HCT116 (cell line): ENCODE results near the gene TMEM130. TPM values are rescaled to one million over a fixed set of nuclear protein-coding genes. Genes with fewer than 3 reads are reported as not detected.

Experiments used
- ATAC-seq: fragments of 200-7000 bp; cut with Tn5 transposase; 2 replicates; pipeline ENCODE4 v1.9.1; 2020; ENCODE audit warnings: mild to moderate bottlenecking, moderate library complexity
- BruUV-seq: library from RNA; stranded (reverse); fragments of 400-500 nt; replicated peaks from 2 replicates; lab custom pipeline; 2021; lab: Mats Ljungman, UMichigan
- CTCF ChIA-PET: fragments of 300-600 bp; sonication (Branson Sonifier 250); formaldehyde crosslinking; loops from one replicate; lab custom pipeline; 2021; ENCODE audit warnings: antibody characterized with exemption; lab: Charles Lee
- POLR2A ChIA-PET: fragments of 300-600, 350-600 bp; sonication (Branson Sonifier 250); formaldehyde crosslinking; loops from one replicate; lab custom pipeline; 2021; ENCODE audit warnings: antibody characterized with exemption; lab: Charles Lee
- RAD21 ChIA-PET, 2 experiments: fragments of 300-600 bp; sonication (Branson Sonifier 250); formaldehyde crosslinking; loops; one replicate each; lab custom pipeline; 2023; ENCODE audit warnings: low total read pairs in 2 of 2; ENCODE audit not compliant: uncharacterized antibody in 2 of 2, unreplicated experiment in 2 of 2, low non-redundant PET in 1 of 2; lab: Charles Lee
- DNase-seq: peaks from one replicate; pipeline ENCODE4 v3.0.0-alpha.2; 2010; ENCODE audit warnings: low read depth, low spot score
- H2AFZ ChIP-seq: fragments of 200-600 bp; shearing (Covaris generic), sonication (generic); 2 replicates; pipeline ENCODE4 v1.6.1; 2017; ENCODE audit warnings: low read depth, mixed run types, mixed read lengths, antibody characterized with exemption, low read length; ENCODE audit not compliant: poor library complexity, severe bottlenecking
- H3K27ac ChIP-seq: 2 replicates; pipeline ENCODE4 v1.5.1; 2012; ENCODE audit warnings: low read depth, low read length
- H3K27me3 ChIP-seq: fragments of 200-600 bp; sonication (generic); 2 replicates; pipeline ENCODE4 v1.6.1; 2016; ENCODE audit warnings: mixed run types, low read length, mixed read lengths; ENCODE audit not compliant: insufficient read depth
- H3K36me3 ChIP-seq, 2 experiments: fragments of 200-500 bp in 1 of 2; fragments of 200-600 bp in 1 of 2; sonication (Bioruptor generic) in 1 of 2; sonication (generic) in 1 of 2; 2 replicates each; pipeline versions ENCODE4 v1.5.1 to v1.6.1; 2014 to 2016; ENCODE audit warnings: low read length in 2 of 2, inconsistent platforms in 1 of 2, mixed read lengths in 1 of 2, mixed run types in 1 of 2; ENCODE audit not compliant: insufficient read depth in 2 of 2, control insufficient read depth in 1 of 2
- H3K4me1 ChIP-seq, 2 experiments: fragments of 200-600 bp in 1 of 2; sonication (generic) in 1 of 2; 2 replicates each; pipeline versions ENCODE4 v1.5.1 to v1.6.1; 2012 to 2017; ENCODE audit warnings: low read length in 2 of 2, inconsistent platforms in 1 of 2, mild to moderate bottlenecking in 1 of 2, mixed read lengths in 1 of 2, mixed run types in 1 of 2, moderate library complexity in 1 of 2; ENCODE audit not compliant: insufficient read depth in 2 of 2, control insufficient read depth in 1 of 2
- H3K4me2 ChIP-seq: fragments of 200-600 bp; sonication (generic); 2 replicates; pipeline ENCODE4 v1.6.1; 2017; ENCODE audit warnings: mixed run types, low read length, mixed read lengths
- H3K4me3 ChIP-seq, 2 experiments: fragments of 200-600 bp in 1 of 2; sonication (generic) in 1 of 2; replicated peaks in 1 of 2; 2 replicates each; pipeline ENCODE4 v1.5.1; 2011 to 2016; ENCODE audit warnings: low read length in 2 of 2, control low read depth in 1 of 2, low read depth in 1 of 2, mild to moderate bottlenecking in 1 of 2, mixed read lengths in 1 of 2, mixed run types in 1 of 2
- H3K79me2 ChIP-seq: fragments of 200-600 bp; sonication (generic); 2 replicates; pipeline ENCODE4 v1.6.1; 2017; ENCODE audit warnings: mild to moderate bottlenecking, mixed run types, low read length, moderate library complexity, mixed read lengths; ENCODE audit not compliant: insufficient read depth
- H3K9ac ChIP-seq: fragments of 200-600 bp; sonication (generic); 2 replicates; pipeline ENCODE4 v1.6.1; 2016; ENCODE audit warnings: low read length, mixed read lengths
- H3K9me2 ChIP-seq: fragments of 200-600 bp; sonication (generic), shearing (Covaris generic); 2 replicates; pipeline ENCODE4 v1.6.1; 2017; ENCODE audit warnings: mixed run types, mild to moderate bottlenecking, moderate library complexity; ENCODE audit not compliant: insufficient read depth
- H3K9me3 ChIP-seq, 2 experiments: fragments of 200-500 bp in 1 of 2; fragments of 200-600 bp in 1 of 2; sonication (Bioruptor generic) in 1 of 2; sonication (generic) in 1 of 2; 2 replicates each; pipeline ENCODE4 v1.6.1; 2014 to 2017; ENCODE audit warnings: low read length in 2 of 2, mixed read lengths in 2 of 2, inconsistent platforms in 1 of 2, low read depth in 1 of 2, mild to moderate bottlenecking in 1 of 2, mixed run types in 1 of 2, moderate library complexity in 1 of 2; ENCODE audit not compliant: control insufficient read depth in 1 of 2, insufficient read depth in 1 of 2
- H4K20me1 ChIP-seq: fragments of 200-600 bp; sonication (generic), shearing (Covaris generic); 2 replicates; pipeline ENCODE4 v1.6.1; 2017; ENCODE audit warnings: mixed run types, mild to moderate bottlenecking, moderate library complexity; ENCODE audit not compliant: insufficient read depth
- CBX3 ChIP-seq: IDR thresholded peaks from 2 replicates; pipeline ENCODE4 v1.6.1; 2012; ENCODE audit warnings: low read depth
- CEBPB ChIP-seq: IDR thresholded peaks from 2 replicates; pipeline ENCODE4 v1.6.1; 2012; ENCODE audit warnings: low read depth
- EGR1 ChIP-seq: IDR thresholded peaks from 2 replicates; pipeline ENCODE4 v1.6.1; 2012; ENCODE audit warnings: low read depth
- ELF1 ChIP-seq: IDR thresholded peaks from 2 replicates; pipeline ENCODE4 v1.6.1; 2012; ENCODE audit warnings: low read depth, borderline replicate concordance
- EZH2 ChIP-seq: fragments of 200-600 bp; sonication (generic); IDR thresholded peaks from 2 replicates; pipeline ENCODE4 v1.6.1; 2017; ENCODE audit warnings: antibody characterized with exemption, mixed run types
- EZH2phosphoT487 ChIP-seq: fragments of 200-600 bp; IDR thresholded peaks from 2 replicates; pipeline ENCODE4 v1.6.1; 2018; ENCODE audit warnings: antibody characterized with exemption, borderline replicate concordance
- JUND ChIP-seq: IDR thresholded peaks from 2 replicates; pipeline ENCODE4 v1.6.1; 2012
- MAX ChIP-seq: IDR thresholded peaks from 2 replicates; pipeline ENCODE4 v1.6.1; 2012
- POLR2A ChIP-seq: IDR thresholded peaks from 2 replicates; pipeline ENCODE4 v1.7.0; 2011; ENCODE audit warnings: borderline replicate concordance; ENCODE audit not compliant: insufficient read depth, insufficient read length; ENCODE audit errors: extremely low read depth
- POLR2AphosphoS5 ChIP-seq: IDR thresholded peaks from 2 replicates; pipeline ENCODE4 v1.6.1; 2011; ENCODE audit warnings: mild to moderate bottlenecking, low read depth, low read length, moderate library complexity
- RAD21 ChIP-seq: IDR thresholded peaks from 2 replicates; pipeline ENCODE4 v1.6.1; 2012; ENCODE audit warnings: low read depth, mild to moderate bottlenecking
- REST ChIP-seq: IDR thresholded peaks from 2 replicates; pipeline ENCODE4 v1.6.1; 2012; ENCODE audit warnings: low read depth
- SIN3A ChIP-seq: IDR thresholded peaks from 2 replicates; pipeline ENCODE4 v1.6.1; 2012; ENCODE audit warnings: low read depth
- SRF ChIP-seq: IDR thresholded peaks from 2 replicates; pipeline ENCODE4 v1.6.1; 2012; ENCODE audit warnings: low read depth
- TCF7L2 ChIP-seq: IDR thresholded peaks from 2 replicates; pipeline ENCODE4 v1.7.0; 2011; ENCODE audit warnings: borderline replicate concordance, inconsistent platforms; ENCODE audit not compliant: insufficient read depth, insufficient read length; ENCODE audit errors: extremely low read depth
- YY1 ChIP-seq: IDR thresholded peaks from 2 replicates; pipeline ENCODE4 v1.6.1; 2011; ENCODE audit warnings: low read length, low read depth, moderate library complexity, mild to moderate bottlenecking; ENCODE audit not compliant: insufficient replicate concordance; ENCODE audit errors: extremely low read depth
- ZFX ChIP-seq: fragments of 450-650 bp; IDR thresholded peaks from 2 replicates; pipeline ENCODE4 v1.6.1; 2017
- ZNF274 ChIP-seq: fragments of 200-500 bp; sonication (Bioruptor generic); IDR thresholded peaks from 2 replicates; pipeline ENCODE4 v1.6.1; 2014; ENCODE audit warnings: mild to moderate bottlenecking, low read depth, low read length, inconsistent platforms
- intact Hi-C: fragments of 100-400 bp; cut with micrococcal nuclease; formaldehyde crosslinking; loops from 2 replicates; pipeline ENCODE4 v1.10.0; 2022
- total RNA-seq: library from RNA; stranded (reverse); gene quantifications from one replicate; pipeline ENCODE4 v1.2.1, GENCODE V29; 2021; ENCODE audit not compliant: unreplicated experiment
- TF ChIP-seq, protein P1 (sequence below), 3 experiments: fragments of 200-600 bp in 1 of 3; sonication (generic) in 1 of 3; IDR thresholded peaks in 2 of 3; conservative IDR thresholded peaks in 1 of 3; 2 replicates each; pipeline ENCODE4 v1.5.1; 2012 to 2017; ENCODE audit warnings: low read depth in 2 of 3, low read length in 2 of 3, antibody characterized with exemption in 1 of 3, borderline replicate concordance in 1 of 3, control low read depth in 1 of 3, mild to moderate bottlenecking in 1 of 3, mixed read lengths in 1 of 3, mixed run types in 1 of 3, moderate library complexity in 1 of 3; ENCODE audit not compliant: insufficient read depth in 1 of 3
- TF ChIP-seq, protein P2 (sequence below): IDR thresholded peaks from 2 replicates; pipeline ENCODE4 v1.6.1; 2012

TMEM130 gene
- total RNA-seq, 1 experiment from 2014 or later: not detected

DNA sequence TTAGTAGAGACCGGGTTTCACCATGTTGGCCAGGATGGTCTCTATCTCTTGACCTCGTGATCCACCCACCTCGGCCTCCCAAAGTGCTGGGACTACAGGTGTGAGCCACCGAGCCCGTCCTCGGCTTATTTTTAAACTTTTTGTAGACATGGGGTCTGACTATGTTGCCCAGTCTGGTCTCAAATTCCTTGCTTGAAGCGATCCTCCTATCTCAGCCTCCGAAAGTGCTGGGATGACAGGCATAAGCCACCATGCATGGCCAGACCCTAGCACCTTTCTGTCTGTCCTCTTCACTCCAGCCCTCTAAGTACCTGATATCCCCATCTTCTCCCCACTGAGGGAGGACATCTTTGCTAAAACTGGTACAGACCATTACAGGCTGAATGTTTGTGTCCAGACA, 41.4 kb downstream of the TMEM130 start:
- CTCF ChIA-PET: interaction anchor here (0.9 kb wide), 1 partner anchor 8 kb away, joined by 5 read pairs; no protein-coding TSS in a partner anchor
- Histone ChIP-seq H3K9me2 (no peaks in the 10 kb centered on the region), H3K79me2 (no peaks in the 10 kb centered on the region), H2AFZ (no peak overlapping the region), H3K27me3 (no peaks in the 10 kb centered on the region), H4K20me1 (no peaks in the 10 kb centered on the region), H3K4me1 (peaks cover 6% of the 10 kb centered on the region in 2 experiments), H3K36me3 (no peaks in the 10 kb centered on the region), H3K4me3 (no peak overlapping the region), H3K27ac (no peak overlapping the region), H3K4me2 (no peak overlapping the region), H3K9me3 (no peaks in the 10 kb centered on the region), H3K9ac (no peak overlapping the region)
- no peak for TF ChIP-seq EZH2phosphoT487
- no peak for TF ChIP-seq RAD21
- TF ChIP-seq REST: no peak
- TF ChIP-seq JUND: no peak
- no peak for TF ChIP-seq TCF7L2
- TF ChIP-seq ELF1: no peak
- TF ChIP-seq SRF: no peak
- TF ChIP-seq EGR1: no peak
- TF ChIP-seq CEBPB: no peak
- TF ChIP-seq, protein P1, sequence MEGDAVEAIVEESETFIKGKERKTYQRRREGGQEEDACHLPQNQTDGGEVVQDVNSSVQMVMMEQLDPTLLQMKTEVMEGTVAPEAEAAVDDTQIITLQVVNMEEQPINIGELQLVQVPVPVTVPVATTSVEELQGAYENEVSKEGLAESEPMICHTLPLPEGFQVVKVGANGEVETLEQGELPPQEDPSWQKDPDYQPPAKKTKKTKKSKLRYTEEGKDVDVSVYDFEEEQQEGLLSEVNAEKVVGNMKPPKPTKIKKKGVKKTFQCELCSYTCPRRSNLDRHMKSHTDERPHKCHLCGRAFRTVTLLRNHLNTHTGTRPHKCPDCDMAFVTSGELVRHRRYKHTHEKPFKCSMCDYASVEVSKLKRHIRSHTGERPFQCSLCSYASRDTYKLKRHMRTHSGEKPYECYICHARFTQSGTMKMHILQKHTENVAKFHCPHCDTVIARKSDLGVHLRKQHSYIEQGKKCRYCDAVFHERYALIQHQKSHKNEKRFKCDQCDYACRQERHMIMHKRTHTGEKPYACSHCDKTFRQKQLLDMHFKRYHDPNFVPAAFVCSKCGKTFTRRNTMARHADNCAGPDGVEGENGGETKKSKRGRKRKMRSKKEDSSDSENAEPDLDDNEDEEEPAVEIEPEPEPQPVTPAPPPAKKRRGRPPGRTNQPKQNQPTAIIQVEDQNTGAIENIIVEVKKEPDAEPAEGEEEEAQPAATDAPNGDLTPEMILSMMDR (IDR thresholded peaks at IDR 0.05 in 2 of 3, conservative IDR thresholded peaks at IDR 0.05 in 1 of 3; ENCODE audit: borderline replicate concordance in 1 of 3, insufficient read depth in 1 of 3, low read depth in 2 of 3, low read length in 2 of 3): no peak
- TF ChIP-seq, protein P2, sequence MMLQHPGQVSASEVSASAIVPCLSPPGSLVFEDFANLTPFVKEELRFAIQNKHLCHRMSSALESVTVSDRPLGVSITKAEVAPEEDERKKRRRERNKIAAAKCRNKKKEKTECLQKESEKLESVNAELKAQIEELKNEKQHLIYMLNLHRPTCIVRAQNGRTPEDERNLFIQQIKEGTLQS: no peak
- TF ChIP-seq ZFX: no peak
- TF ChIP-seq MAX: no peak
- TF ChIP-seq EZH2: no peak
- TF ChIP-seq SIN3A: no peak
- no peak for TF ChIP-seq YY1
- no peak for TF ChIP-seq POLR2AphosphoS5
- TF ChIP-seq POLR2A: no peak
- no peak for TF ChIP-seq CBX3
- TF ChIP-seq ZNF274: no peak
- intact Hi-C loops: no loop called here
- BruUV-seq: no TSS peak
- RAD21 ChIA-PET: no interaction called here
- ATAC-seq (no peak), DNase-seq (no peak)
- POLR2A ChIA-PET: no interaction called here
